Activated CD4-positive, alpha-beta T cell treated with anti-CD3 and anti-CD28 coated beads, Interleukin-2, Interleukin-6, amounts not matched to agents 100 ng/mL and 50 ng/mL, durations not matched to agents 16 hours and 8 hours (primary cell): ENCODE data around the gene STEAP3.

Experiments
- DNase-seq: peaks from one replicate; pipeline ENCODE4 v3.0.0-alpha.2; 2020

Gene STEAP3

DNA sequence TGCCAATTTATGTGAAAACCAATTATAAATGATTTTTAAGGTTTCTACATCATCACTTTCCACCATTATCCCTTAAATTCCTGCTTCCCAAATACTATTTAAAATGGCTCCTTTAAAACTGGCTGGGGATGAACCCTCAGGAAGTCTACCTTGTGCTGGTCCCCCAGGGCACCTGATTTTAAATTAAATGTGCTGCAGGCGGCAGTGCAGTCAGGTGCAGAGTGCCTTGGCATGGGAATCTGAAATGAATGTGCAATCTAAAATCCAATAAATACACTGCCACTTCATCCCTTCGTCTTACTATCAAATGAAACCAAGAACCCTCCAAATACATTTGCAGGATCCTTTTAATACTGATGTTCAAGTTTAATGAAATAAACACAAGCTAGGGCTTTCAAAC is 81.2 kb downstream of the STEAP3 start:
- no peak for DNase-seq

DNA sequence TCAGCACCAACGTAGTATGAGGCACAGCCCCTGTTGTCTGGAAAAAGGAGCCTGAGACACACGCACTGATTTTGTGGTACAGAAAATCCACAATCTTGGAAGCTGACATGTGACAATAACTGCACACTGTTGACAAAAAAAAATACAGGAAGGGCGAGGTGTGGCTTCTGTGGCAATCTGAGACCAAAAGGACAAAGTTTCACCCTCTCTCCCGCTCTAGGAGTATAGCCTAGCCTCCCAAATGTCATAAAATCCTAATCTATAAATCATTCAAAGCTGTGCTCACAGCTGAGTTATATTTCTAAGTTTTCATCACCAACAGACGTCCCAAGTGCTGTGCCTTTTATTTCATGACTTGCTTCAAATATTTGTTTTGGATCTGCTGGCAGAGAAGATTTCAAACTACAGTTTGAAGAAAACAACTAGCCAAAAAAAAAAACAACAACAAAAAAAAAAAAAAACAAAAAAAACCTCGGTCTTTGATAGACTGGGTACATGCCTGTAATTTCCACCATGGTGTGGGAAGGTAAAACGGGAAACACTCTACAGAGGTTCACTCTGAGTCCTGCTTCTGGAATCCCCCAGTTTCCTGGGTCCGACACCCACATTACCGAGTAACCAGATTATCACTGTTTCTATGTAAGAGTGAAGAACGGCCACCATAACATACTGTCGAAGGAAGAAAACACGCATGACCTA is 82.0 kb downstream of the STEAP3 start:
- no peak for DNase-seq

- no peak for DNase-seq
These were observed 82.6 kb downstream of the STEAP3 start for GRCh38 chr2:119306196-119306590.

GRCh38 chr2:119307419-119308140 is 83.9 kb downstream of the STEAP3 start:
- no peak for DNase-seq

DNA sequence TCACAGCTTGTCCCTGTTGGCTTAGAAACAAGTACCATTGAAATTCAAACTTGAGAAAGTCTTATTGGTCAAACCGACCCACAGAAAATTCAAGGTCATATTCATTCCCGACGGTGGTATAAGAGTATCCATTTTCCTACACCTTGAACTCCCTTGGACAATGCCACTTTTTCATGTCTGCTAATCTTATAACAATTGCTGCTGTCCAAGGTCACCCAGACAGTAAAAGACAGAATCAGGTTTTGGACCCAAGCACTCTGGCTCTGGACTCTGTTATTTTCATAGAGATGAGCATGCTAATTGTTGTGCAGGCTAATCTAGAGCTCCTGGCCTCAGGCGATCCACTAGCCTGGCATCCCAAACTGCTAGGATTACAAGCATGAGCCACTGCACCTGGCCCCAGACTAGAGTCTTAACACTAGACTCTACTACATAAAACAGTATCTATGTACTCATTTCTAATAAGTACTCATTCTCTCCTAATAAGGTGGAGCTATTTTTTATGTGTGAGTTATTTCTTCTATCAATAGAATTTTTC is 85.2 kb downstream of the STEAP3 start:
- DNase-seq = no peak

DNA sequence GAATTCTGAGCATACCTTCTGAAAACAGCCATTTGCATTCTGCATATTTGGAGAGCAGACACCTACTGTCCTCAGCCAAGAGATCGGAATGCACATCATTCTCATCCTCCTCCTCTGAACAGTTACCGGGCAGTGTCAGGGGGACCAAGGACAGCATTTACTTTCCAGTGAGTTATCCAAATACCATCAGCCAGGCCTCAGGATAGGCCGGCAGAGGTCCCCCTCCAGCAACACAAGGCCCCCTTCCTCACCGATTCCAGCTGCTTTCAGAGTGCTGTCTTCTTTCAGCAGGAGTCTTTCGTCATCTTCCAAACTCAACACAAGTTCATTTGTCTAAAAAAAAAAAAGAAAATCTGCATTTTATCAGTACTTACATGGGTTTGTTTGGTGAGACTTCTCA is 87.7 kb downstream of the STEAP3 start:
- DNase-seq = no peak

- DNase-seq = no peak
These were observed 88.2 kb downstream of the STEAP3 start for GRCh38 chr2:119311831-119312230.
